H9 (cell line): ENCODE measurements around the gene ITGA4. TPM values are rescaled to one million over a fixed set of nuclear protein-coding genes. Genes with fewer than 3 reads are reported as not detected.

ENCODE experiments used
- DNase-seq: peaks from one replicate; pipeline ENCODE4 v3.0.0-alpha.2; 2017
- H2AFZ ChIP-seq: one replicate; pipeline ENCODE4 v1.6.1; 2013; ENCODE audit warnings: mild to moderate bottlenecking, low read length, control low read depth, moderate library complexity
- H2AK5ac ChIP-seq: 2 replicates; pipeline ENCODE4 v1.6.1; 2013; ENCODE audit warnings: low read length, control low read depth, mixed read lengths; ENCODE audit not compliant: insufficient read length
- H2BK120ac ChIP-seq: one replicate; pipeline ENCODE4 v1.6.1; 2013; ENCODE audit warnings: low read depth, mild to moderate bottlenecking, low read length, control low read depth, inconsistent platforms; ENCODE audit not compliant: poor library complexity, severe bottlenecking
- H2BK12ac ChIP-seq: 2 replicates; pipeline ENCODE4 v1.6.1; 2013; ENCODE audit warnings: low read length, control low read depth, mixed read lengths, low read depth; ENCODE audit not compliant: insufficient read length
- H2BK15ac ChIP-seq: 2 replicates; pipeline ENCODE4 v1.6.1; 2013; ENCODE audit warnings: low read depth, low read length, control low read depth
- H2BK20ac ChIP-seq: one replicate; pipeline ENCODE4 v1.6.1; 2013; ENCODE audit warnings: low read depth, mild to moderate bottlenecking, low read length, control low read depth, inconsistent platforms; ENCODE audit not compliant: poor library complexity, severe bottlenecking
- H2BK5ac ChIP-seq: 2 replicates; pipeline ENCODE4 v1.6.1; 2013; ENCODE audit warnings: low read length, control low read depth, mixed read lengths; ENCODE audit not compliant: insufficient read length
- H3K14ac ChIP-seq: 2 replicates; pipeline ENCODE4 v1.6.1; 2013; ENCODE audit warnings: low read length, control low read depth; ENCODE audit not compliant: insufficient read depth
- H3K18ac ChIP-seq: 2 replicates; pipeline ENCODE4 v1.6.1; 2013; ENCODE audit warnings: low read depth, mild to moderate bottlenecking, mixed read lengths, low read length, control low read depth; ENCODE audit not compliant: insufficient read length
- H3K23ac ChIP-seq: 2 replicates; pipeline ENCODE4 v1.6.1; 2013; ENCODE audit warnings: low read length, control low read depth, mixed read lengths, low read depth; ENCODE audit not compliant: insufficient read length
- H3K23me2 ChIP-seq: 2 replicates; pipeline ENCODE4 v1.6.1; 2013; ENCODE audit warnings: low read depth, mild to moderate bottlenecking, mixed read lengths, low read length, control low read depth; ENCODE audit not compliant: insufficient read length, poor library complexity, severe bottlenecking
- H3K27ac ChIP-seq: 2 replicates; pipeline ENCODE4 v1.5.1; 2013; ENCODE audit warnings: low read length, control low read depth, mixed read lengths, low read depth; ENCODE audit not compliant: insufficient read length
- H3K27me3 ChIP-seq: 2 replicates; pipeline ENCODE4 v1.6.1; 2013; ENCODE audit warnings: low read length, control low read depth, inconsistent platforms; ENCODE audit not compliant: insufficient read depth
- H3K4ac ChIP-seq: 2 replicates; pipeline ENCODE4 v1.6.1; 2013; ENCODE audit warnings: low read depth, mild to moderate bottlenecking, control low read depth, inconsistent platforms, low read length, moderate library complexity
- H3K4me1 ChIP-seq: 2 replicates; pipeline ENCODE4 v1.6.1; 2013; ENCODE audit warnings: low read length, control low read depth, inconsistent platforms; ENCODE audit not compliant: insufficient read depth
- H3K4me2 ChIP-seq: 2 replicates; pipeline ENCODE4 v1.6.1; 2013; ENCODE audit warnings: low read length, control low read depth, mixed read lengths; ENCODE audit not compliant: insufficient read length, insufficient read depth
- H3K56ac ChIP-seq: 2 replicates; pipeline ENCODE4 v1.6.1; 2013; ENCODE audit warnings: low read depth, mild to moderate bottlenecking, mixed read lengths, low read length, control low read depth; ENCODE audit not compliant: insufficient read length
- H3K79me1 ChIP-seq: 2 replicates; pipeline ENCODE4 v1.6.1; 2013; ENCODE audit warnings: low read depth, mild to moderate bottlenecking, moderate library complexity, low read length, control low read depth, inconsistent platforms; ENCODE audit not compliant: insufficient read depth, poor library complexity, severe bottlenecking
- H3K79me2 ChIP-seq: 2 replicates; pipeline ENCODE4 v1.6.1; 2013; ENCODE audit warnings: low read length, control low read depth, inconsistent platforms; ENCODE audit not compliant: insufficient read depth
- H3K9ac ChIP-seq: 2 replicates; pipeline ENCODE4 v1.6.1; 2013; ENCODE audit warnings: low read length, control low read depth, mixed read lengths; ENCODE audit not compliant: insufficient read length; ENCODE audit errors: extremely low read depth
- H3K9me3 ChIP-seq: one replicate; pipeline ENCODE4 v1.6.1; 2013; ENCODE audit warnings: low read depth, low read length, inconsistent platforms; ENCODE audit not compliant: control insufficient read depth
- H3T11ph ChIP-seq: one replicate; pipeline ENCODE4 v1.6.1; 2013; ENCODE audit warnings: mild to moderate bottlenecking, low read length, control low read depth, inconsistent platforms
- H4K20me1 ChIP-seq: one replicate; pipeline ENCODE4 v1.6.1; 2013; ENCODE audit not compliant: control insufficient read depth, insufficient read length, insufficient read depth
- H4K5ac ChIP-seq: 2 replicates; pipeline ENCODE4 v1.6.1; 2013; ENCODE audit warnings: low read depth, mild to moderate bottlenecking, mixed read lengths, low read length, control low read depth; ENCODE audit not compliant: insufficient read length
- H4K8ac ChIP-seq: replicated peaks from 2 replicates; pipeline ENCODE4 v1.6.1; 2013; ENCODE audit warnings: low read length, control low read depth, mixed read lengths, low read depth; ENCODE audit not compliant: insufficient read length
- H4K91ac ChIP-seq: 2 replicates; pipeline ENCODE4 v1.6.1; 2013; ENCODE audit warnings: low read depth, mild to moderate bottlenecking, moderate library complexity, mixed read lengths, low read length, control low read depth; ENCODE audit not compliant: insufficient read length
- H3K27ac Mint-ChIP-seq, 3 experiments: 2 replicates in 2 of 3; 3 replicates in 1 of 3; pipeline ENCODE4 v1.8.0; 2020 to 2021; ENCODE audit warnings: mixed read lengths in 3 of 3, mild to moderate bottlenecking in 1 of 3, moderate library complexity in 1 of 3
- H3K27me3 Mint-ChIP-seq: 2 replicates; pipeline ENCODE4 v1.8.0; 2021; ENCODE audit warnings: low read depth, mild to moderate bottlenecking, moderate library complexity, mixed read lengths
- H3K36me3 Mint-ChIP-seq, 3 experiments: 2 replicates in 2 of 3; 3 replicates in 1 of 3; pipeline ENCODE4 v1.8.0; 2020 to 2021; ENCODE audit warnings: low read depth in 3 of 3, mixed read lengths in 3 of 3; ENCODE audit not compliant: insufficient read depth in 1 of 3
- H3K4me1 Mint-ChIP-seq, 2 experiments: 2 replicates each; pipeline ENCODE4 v1.8.0; 2020; ENCODE audit warnings: mixed read lengths in 2 of 2
- H3K4me3 Mint-ChIP-seq, 2 experiments: 2 replicates in 1 of 2; 3 replicates in 1 of 2; pipeline ENCODE4 v1.8.0; 2020 to 2021; ENCODE audit warnings: mild to moderate bottlenecking in 2 of 2, mixed read lengths in 2 of 2, moderate library complexity in 1 of 2
- H3K9me3 Mint-ChIP-seq, 2 experiments: 2 replicates in 1 of 2; 3 replicates in 1 of 2; pipeline ENCODE4 v1.8.0; 2020; ENCODE audit warnings: mild to moderate bottlenecking in 2 of 2, mixed read lengths in 2 of 2, moderate library complexity in 1 of 2
- CTCF ChIP-seq: fragments of 200-600 bp; sonication (generic); conservative IDR thresholded peaks from 3 replicates; pipeline ENCODE4 v1.8.0; 2021; ENCODE audit warnings: antibody characterized with exemption, mild to moderate bottlenecking
- WGBS: extraction: QIAGEN DNeasy Blood & Tissue Kit; methylation state at CpG from one replicate; pipeline ENCODE4 v1.1.7; 2013; ENCODE audit warnings: missing lambda C conversion rate, low lambda C conversion rate, mixed read lengths; ENCODE audit not compliant: insufficient read length; ENCODE audit errors: extremely low coverage; 5-methylcytosine and 5-hydroxymethylcytosine counted together
- total RNA-seq: library from RNA; stranded (reverse); gene quantifications from 2 replicates; pipeline ENCODE4 v1.2.1, GENCODE V29; 2021

Gene ITGA4
- total RNA-seq, 1 experiment from 2014 or later, result 1.3 TPM

GRCh38 chr2:181472990-181473389 is 15.8 kb downstream of the ITGA4 start:
- H3K9me3 ChIP-seq, result no peaks in the 10 kb centered on the region
- no peak overlapping the region for H4K91ac ChIP-seq

More at GRCh38 chr2:181472990-181473389, 15.8 kb downstream of the ITGA4 start:
- H3K23ac ChIP-seq, result no peak overlapping the region
- no peak overlapping the region for H3T11ph ChIP-seq
- no CpG with 5 or more reads among the region's 6 CpGs for WGBS
- H4K5ac ChIP-seq, result no peak overlapping the region
- no peak overlapping the region for H3K18ac ChIP-seq
- no peaks in the 10 kb centered on the region for H3K79me2 ChIP-seq
- no peak overlapping the region for H3K56ac ChIP-seq
- Mint-ChIP-seq H3K9me3 (no peaks in the 10 kb centered on the region), H3K36me3 (no peaks in the 10 kb centered on the region), H3K27ac (no peak overlapping the region), H3K4me3 (no peak overlapping the region), H3K4me1 (peaks cover 8 to 9% of the 10 kb centered on the region in 2 experiments), H3K27me3 (no peaks in the 10 kb centered on the region; the same call in 1 of the 2 replicates)
- no peak overlapping the region for H3K4me2 ChIP-seq
- H3K27me3 ChIP-seq, result no peaks in the 10 kb centered on the region
- no peaks in the 10 kb centered on the region for H3K23me2 ChIP-seq
- no peak for DNase-seq
- no peaks in the 10 kb centered on the region for H3K79me1 ChIP-seq
- no peak for TF ChIP-seq CTCF
- H2BK120ac ChIP-seq, result no peak overlapping the region
- no peak overlapping the region for H2AK5ac ChIP-seq
- no peak overlapping the region for H4K8ac ChIP-seq
- H3K27ac ChIP-seq, result no peak overlapping the region
- no peak overlapping the region for H3K14ac ChIP-seq
- H2BK12ac ChIP-seq, result no peak overlapping the region
- H3K4me1 ChIP-seq, result no peaks in the 10 kb centered on the region
- H2AFZ ChIP-seq, result no peak overlapping the region
- no peak overlapping the region for H3K4ac ChIP-seq
- H2BK20ac ChIP-seq, result no peak overlapping the region
- H4K20me1 ChIP-seq, result no peaks in the 10 kb centered on the region
- no peak overlapping the region; the same call in 1 of the 2 replicates for H2BK15ac ChIP-seq
- H3K9ac ChIP-seq, result no peak overlapping the region
- no peak overlapping the region for H2BK5ac ChIP-seq
